ENCODE data around the gene APBA1.

- TF ChIP-seq POLR2AphosphoS5 (IDR thresholded peaks at IDR 0.05; ENCODE audit: insufficient read depth, low read depth, low read length) (no peak), MYC (IDR thresholded peaks at IDR 0.05; ENCODE audit: low read depth, low read length) (no peak), POLR2A (IDR thresholded peaks at IDR 0.05; ENCODE audit: low read depth, low read length) (no peak), EZH2 (IDR thresholded peaks at IDR 0.05; ENCODE audit: borderline replicate concordance, low read depth, low read length, severe bottlenecking) (no peak), JUN (IDR thresholded peaks at IDR 0.05; ENCODE audit: borderline replicate concordance, insufficient read depth, insufficient read length, low read depth) (no peak), GATA2 (IDR thresholded peaks at IDR 0.05; ENCODE audit: insufficient read depth, insufficient read length, low read depth, low read length) (no peak)
- TF ChIP-seq, protein P1, sequence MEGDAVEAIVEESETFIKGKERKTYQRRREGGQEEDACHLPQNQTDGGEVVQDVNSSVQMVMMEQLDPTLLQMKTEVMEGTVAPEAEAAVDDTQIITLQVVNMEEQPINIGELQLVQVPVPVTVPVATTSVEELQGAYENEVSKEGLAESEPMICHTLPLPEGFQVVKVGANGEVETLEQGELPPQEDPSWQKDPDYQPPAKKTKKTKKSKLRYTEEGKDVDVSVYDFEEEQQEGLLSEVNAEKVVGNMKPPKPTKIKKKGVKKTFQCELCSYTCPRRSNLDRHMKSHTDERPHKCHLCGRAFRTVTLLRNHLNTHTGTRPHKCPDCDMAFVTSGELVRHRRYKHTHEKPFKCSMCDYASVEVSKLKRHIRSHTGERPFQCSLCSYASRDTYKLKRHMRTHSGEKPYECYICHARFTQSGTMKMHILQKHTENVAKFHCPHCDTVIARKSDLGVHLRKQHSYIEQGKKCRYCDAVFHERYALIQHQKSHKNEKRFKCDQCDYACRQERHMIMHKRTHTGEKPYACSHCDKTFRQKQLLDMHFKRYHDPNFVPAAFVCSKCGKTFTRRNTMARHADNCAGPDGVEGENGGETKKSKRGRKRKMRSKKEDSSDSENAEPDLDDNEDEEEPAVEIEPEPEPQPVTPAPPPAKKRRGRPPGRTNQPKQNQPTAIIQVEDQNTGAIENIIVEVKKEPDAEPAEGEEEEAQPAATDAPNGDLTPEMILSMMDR (IDR thresholded peaks at IDR 0.05; ENCODE audit: extremely low read depth in 1 of 2, insufficient read depth in 1 of 2, low read depth in 1 of 2, low read length in 2 of 2), result no peak
- TF ChIP-seq, protein P2, sequence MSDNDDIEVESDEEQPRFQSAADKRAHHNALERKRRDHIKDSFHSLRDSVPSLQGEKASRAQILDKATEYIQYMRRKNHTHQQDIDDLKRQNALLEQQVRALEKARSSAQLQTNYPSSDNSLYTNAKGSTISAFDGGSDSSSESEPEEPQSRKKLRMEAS (IDR thresholded peaks at IDR 0.05; ENCODE audit: insufficient read depth, insufficient read length), result no peak
Observed at GRCh38 chr9:69580582-69581214, 91.5 kb downstream of the APBA1 start.
